B cell (primary cell): Measurements from ENCODE around the gene LAMA1. TPM values are rescaled to one million over a fixed set of nuclear protein-coding genes. Genes with fewer than 3 reads are reported as not detected.

Experiments
- ATAC-seq: fragments of 200-7000 bp; cut with Tn5 transposase; one replicate; pipeline ENCODE4 v1.10.0; 2021; ENCODE audit warnings: low read depth, mild to moderate bottlenecking, moderate number of reproducible peaks, moderate library complexity
- CTCF ChIA-PET: fragments of 350-600 bp; sonication (Branson Sonifier 250); formaldehyde crosslinking; loops from one replicate; lab custom pipeline; 2021; ENCODE audit warnings: antibody characterized with exemption, inconsistent platforms; lab: Charles Lee
- POLR2A ChIA-PET: fragments of 350-600 bp; sonication (Branson Sonifier 250); formaldehyde crosslinking; loops from one replicate; lab custom pipeline; 2021; ENCODE audit warnings: antibody characterized with exemption; lab: Charles Lee
- DNase-seq: peaks from one replicate; pipeline ENCODE4 v3.0.0; 2013
- H2AFZ ChIP-seq: 2 replicates; pipeline ENCODE4 v1.6.1; 2012; ENCODE audit warnings: mild to moderate bottlenecking, low read depth, low read length; ENCODE audit not compliant: insufficient read depth, poor library complexity, severe bottlenecking
- H3K27ac ChIP-seq, 2 donors: 1 replicate in 1 of 2; 2 replicates in 1 of 2; pipeline ENCODE4 v1.5.1; 2012 to 2013; ENCODE audit warnings: low read length in 2 of 2, mild to moderate bottlenecking in 2 of 2, moderate library complexity in 1 of 2
- H3K27me3 ChIP-seq, 4 experiments: fragments of 200-600 bp in 1 of 4; sonication (generic) in 1 of 4; replicated peaks in 1 of 4; 1 replicate in 2 of 4; 2 replicates in 2 of 4; pipeline versions ENCODE4 v1.6.1 to v1.7.0; 2013 to 2016; ENCODE audit warnings: low read length in 3 of 4, mild to moderate bottlenecking in 2 of 4, mixed read lengths in 1 of 4, moderate library complexity in 1 of 4; ENCODE audit not compliant: insufficient read depth in 4 of 4, control insufficient read depth in 3 of 4; ENCODE audit errors: control extremely low read depth in 1 of 4
- H3K36me3 ChIP-seq, 2 experiments: replicated peaks in 1 of 2; 1 replicate in 1 of 2; 2 replicates in 1 of 2; pipeline versions ENCODE4 v1.6.1 to v1.7.1; 2013; ENCODE audit warnings: low read length in 1 of 2; ENCODE audit not compliant: insufficient read depth in 2 of 2, control insufficient read depth in 1 of 2; ENCODE audit errors: control extremely low read depth in 1 of 2, extremely low read depth in 1 of 2
- H3K4me1 ChIP-seq, 2 donors: fragments of 200-600 bp in 1 of 2; sonication (generic) in 1 of 2; 1 replicate in 1 of 2; 2 replicates in 1 of 2; pipeline versions ENCODE4 v1.5.1 to v1.6.1; 2013 to 2017; ENCODE audit warnings: low read length in 2 of 2; ENCODE audit not compliant: control insufficient read depth in 2 of 2, insufficient read depth in 2 of 2
- H3K4me2 ChIP-seq: replicated peaks from 2 replicates; pipeline ENCODE3; 2012; ENCODE audit warnings: mild to moderate bottlenecking, low read depth, low read length; ENCODE audit not compliant: poor library complexity, severe bottlenecking
- H3K4me3 ChIP-seq, 5 experiments: fragments of 200-600 bp in 1 of 5; sonication (generic) in 1 of 5; 1 replicate in 3 of 5; 2 replicates in 2 of 5; pipeline versions ENCODE4 v1.5.1 to v1.7.0; 2011 to 2016; ENCODE audit warnings: low read length in 4 of 5, mild to moderate bottlenecking in 4 of 5, low read depth in 2 of 5, control low read depth in 1 of 5, moderate library complexity in 1 of 5; ENCODE audit not compliant: insufficient read depth in 1 of 5; ENCODE audit errors: control extremely low read depth in 1 of 5, extremely low read depth in 1 of 5
- H3K79me2 ChIP-seq: fragments of 200-600 bp; sonication (generic); one replicate; pipeline ENCODE4 v1.6.0; 2016; ENCODE audit warnings: low read length; ENCODE audit not compliant: control insufficient read depth, insufficient read depth
- H3K9ac ChIP-seq: fragments of 200-600 bp; sonication (generic); 2 replicates; pipeline ENCODE4 v1.6.1; 2017; ENCODE audit warnings: mild to moderate bottlenecking, low read length, moderate library complexity
- H3K9me3 ChIP-seq, 3 donors: one replicate each; pipeline versions ENCODE4 v1.6.1 to v1.7.1; 2013; ENCODE audit warnings: low read length in 2 of 3; ENCODE audit not compliant: control insufficient read depth in 2 of 3, insufficient read depth in 1 of 3; ENCODE audit errors: control extremely low read depth in 1 of 3
- H4K20me1 ChIP-seq: 2 replicates; pipeline ENCODE4 v1.6.0; 2012; ENCODE audit warnings: mild to moderate bottlenecking, low read length; ENCODE audit not compliant: insufficient read depth, control insufficient read depth, poor library complexity, severe bottlenecking
- H3K27ac Mint-ChIP-seq: one replicate; pipeline ENCODE4 v1.8.0; 2021; ENCODE audit warnings: mixed read lengths
- H3K27me3 Mint-ChIP-seq: one replicate; pipeline ENCODE4 v1.8.0; 2021; ENCODE audit warnings: mixed read lengths
- H3K4me1 Mint-ChIP-seq: one replicate; pipeline ENCODE4 v1.8.0; 2021; ENCODE audit warnings: mixed read lengths
- H3K4me3 Mint-ChIP-seq: one replicate; pipeline ENCODE4 v1.8.0; 2021; ENCODE audit warnings: mixed read lengths
- H3K9me3 Mint-ChIP-seq: one replicate; pipeline ENCODE4 v1.8.0; 2022; ENCODE audit warnings: mixed read lengths; ENCODE audit not compliant: insufficient read depth
- EZH2 ChIP-seq: IDR thresholded peaks from 2 replicates; pipeline ENCODE4 v1.6.1; 2012; ENCODE audit warnings: borderline replicate concordance, low read depth, mild to moderate bottlenecking, moderate library complexity, low read length; ENCODE audit not compliant: insufficient read depth, poor library complexity, severe bottlenecking
- WGBS: methylation state at CpG from one replicate; pipeline ENCODE4 v1.1.5; 2013; ENCODE audit warnings: missing lambda C conversion rate; ENCODE audit not compliant: insufficient coverage; 5-methylcytosine and 5-hydroxymethylcytosine counted together
- intact Hi-C: fragments of 100-400 bp; cut with micrococcal nuclease; formaldehyde crosslinking; loops from one replicate; pipeline ENCODE4 v1.10.0; 2022
- polyA plus RNA-seq: library from polyadenylated mRNA; depleted of rRNA; stranded (reverse); fragments of >200 nt; gene quantifications from 2 replicates; pipeline ENCODE4 v1.2.3, GENCODE V29; 2012
- total RNA-seq, 2 donors: library from RNA; stranded (reverse); fragments of 120-200 nt in 1 of 2; gene quantifications; 1 replicate in 1 of 2; 2 replicates in 1 of 2; pipeline versions ENCODE4 v1.2.3 to v1.2.4, GENCODE V29; 2013 to 2022
- TF ChIP-seq, protein P1 (sequence below): fragments of 200-600 bp; IDR thresholded peaks from one replicate; pipeline ENCODE4 v1.8.0; 2022; ENCODE audit warnings: antibody characterized with exemption, mild to moderate bottlenecking

The LAMA1 gene
- total and polyA plus RNA-seq, 2 donors (not counting 1 experiment from before 2014, with no cell fraction given) = not detected

- H3K4me1 ChIP-seq = no peaks in the 10 kb centered on the region
- Mint-ChIP-seq H3K4me1 (no peaks in the 10 kb centered on the region), H3K4me3 (no peak overlapping the region), H3K9me3 (no peaks in the 10 kb centered on the region), H3K27ac (no peak overlapping the region), H3K27me3 (no peaks in the 10 kb centered on the region)
- 91% methylated on average over 5 of the region's 6 CpGs for WGBS
- H3K27ac ChIP-seq = no peak overlapping the region
- H3K27me3 ChIP-seq = no peaks in the 10 kb centered on the region
- no peak overlapping the region for H3K4me2 ChIP-seq
- no peaks in the 10 kb centered on the region for H3K79me2 ChIP-seq
- H3K36me3 ChIP-seq = no peaks in the 10 kb centered on the region
- TF ChIP-seq, protein P1, sequence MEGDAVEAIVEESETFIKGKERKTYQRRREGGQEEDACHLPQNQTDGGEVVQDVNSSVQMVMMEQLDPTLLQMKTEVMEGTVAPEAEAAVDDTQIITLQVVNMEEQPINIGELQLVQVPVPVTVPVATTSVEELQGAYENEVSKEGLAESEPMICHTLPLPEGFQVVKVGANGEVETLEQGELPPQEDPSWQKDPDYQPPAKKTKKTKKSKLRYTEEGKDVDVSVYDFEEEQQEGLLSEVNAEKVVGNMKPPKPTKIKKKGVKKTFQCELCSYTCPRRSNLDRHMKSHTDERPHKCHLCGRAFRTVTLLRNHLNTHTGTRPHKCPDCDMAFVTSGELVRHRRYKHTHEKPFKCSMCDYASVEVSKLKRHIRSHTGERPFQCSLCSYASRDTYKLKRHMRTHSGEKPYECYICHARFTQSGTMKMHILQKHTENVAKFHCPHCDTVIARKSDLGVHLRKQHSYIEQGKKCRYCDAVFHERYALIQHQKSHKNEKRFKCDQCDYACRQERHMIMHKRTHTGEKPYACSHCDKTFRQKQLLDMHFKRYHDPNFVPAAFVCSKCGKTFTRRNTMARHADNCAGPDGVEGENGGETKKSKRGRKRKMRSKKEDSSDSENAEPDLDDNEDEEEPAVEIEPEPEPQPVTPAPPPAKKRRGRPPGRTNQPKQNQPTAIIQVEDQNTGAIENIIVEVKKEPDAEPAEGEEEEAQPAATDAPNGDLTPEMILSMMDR = no peak
- no peak for TF ChIP-seq EZH2
- no peaks in the 10 kb centered on the region for H3K9me3 ChIP-seq
- no peaks in the 10 kb centered on the region for H4K20me1 ChIP-seq
- ChIA-PET POLR2A (no interaction called here), CTCF (no interaction called here)
- H3K9ac ChIP-seq = no peak overlapping the region
- H2AFZ ChIP-seq = no peak overlapping the region
- intact Hi-C loops = no loop called here
- DNase-seq (no peak), ATAC-seq (no peak)
- H3K4me3 ChIP-seq = no peak overlapping the region
Measured at GRCh38 chr18:6943143-6943542, 174.5 kb downstream of the LAMA1 start.

- H3K4me3 Mint-ChIP-seq = no peak overlapping the region
- no CpG with 5 or more reads among the region's 3 CpGs for WGBS
- H3K4me1 ChIP-seq = no peaks in the 10 kb centered on the region
- ATAC-seq (no peak), DNase-seq (no peak)
- no peak overlapping the region for H2AFZ ChIP-seq
- CTCF ChIA-PET = no interaction called here
- TF ChIP-seq EZH2 = no peak
- TF ChIP-seq, protein P1 = no peak
- no peaks in the 10 kb centered on the region for H4K20me1 ChIP-seq
- H3K27me3 Mint-ChIP-seq = peaks cover 3% of the 10 kb centered on the region
- no peaks in the 10 kb centered on the region for H3K27me3 ChIP-seq
- no peaks in the 10 kb centered on the region for H3K9me3 Mint-ChIP-seq
- POLR2A ChIA-PET = no interaction called here
- H3K27ac ChIP-seq = no peak overlapping the region
- no peak overlapping the region for H3K4me2 ChIP-seq
- no peaks in the 10 kb centered on the region for H3K9me3 ChIP-seq
- no peaks in the 10 kb centered on the region for H3K79me2 ChIP-seq
- intact Hi-C loops = no loop called here
- H3K4me1 Mint-ChIP-seq = no peaks in the 10 kb centered on the region
- no peak overlapping the region for H3K4me3 ChIP-seq
- H3K27ac Mint-ChIP-seq = no peak overlapping the region
- H3K9ac ChIP-seq = no peak overlapping the region
- H3K36me3 ChIP-seq = no peaks in the 10 kb centered on the region
Measured at GRCh38 chr18:6942742-6943141, 174.9 kb downstream of the LAMA1 start.
